GM18861 (cell line): ENCODE measurements around the gene EFNB2.
A peak's percentile ranks its signal among the peaks of the same experiment; 100 is the strongest.

ENCODE experiments used
- ATAC-seq: cut with Tn5 transposase; IDR thresholded peaks from one replicate; pipeline ENCODE4 v1.9.1; 2021; ENCODE audit not compliant: unreplicated experiment

Gene EFNB2

DNA sequence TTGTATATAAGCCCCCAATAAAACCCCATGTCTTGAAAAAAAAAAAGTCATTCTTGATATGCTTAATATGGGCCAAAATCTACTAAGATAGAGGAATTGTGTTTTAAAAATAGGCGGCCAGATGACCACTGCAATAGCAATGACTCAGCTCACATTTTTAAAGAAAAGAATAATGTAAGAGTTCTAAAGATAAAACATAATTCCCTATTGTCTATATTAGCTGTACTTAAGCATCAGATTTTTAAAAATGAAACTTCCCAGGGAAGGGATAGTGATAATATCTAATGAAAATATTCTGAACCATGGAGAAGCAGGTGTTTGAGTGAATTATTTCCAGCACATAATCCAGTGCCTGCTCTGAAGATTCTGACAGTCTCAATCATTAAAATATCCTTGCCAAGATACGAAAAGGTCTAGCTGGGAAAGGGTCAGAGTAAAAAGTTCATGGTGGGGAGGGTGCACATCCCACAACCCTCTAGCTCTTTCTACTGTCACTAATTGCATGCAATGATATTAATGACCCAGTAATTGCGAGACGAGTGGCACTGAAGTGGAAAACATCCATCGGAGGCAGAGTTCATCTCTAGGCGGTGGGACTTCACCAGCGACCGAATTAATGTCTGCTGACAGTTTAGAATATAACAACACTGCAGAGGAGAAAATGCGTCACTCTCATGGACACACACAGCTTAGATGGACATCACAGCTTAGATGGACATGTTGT, 31.6 kb downstream of the EFNB2 start:
- no peak for ATAC-seq

DNA sequence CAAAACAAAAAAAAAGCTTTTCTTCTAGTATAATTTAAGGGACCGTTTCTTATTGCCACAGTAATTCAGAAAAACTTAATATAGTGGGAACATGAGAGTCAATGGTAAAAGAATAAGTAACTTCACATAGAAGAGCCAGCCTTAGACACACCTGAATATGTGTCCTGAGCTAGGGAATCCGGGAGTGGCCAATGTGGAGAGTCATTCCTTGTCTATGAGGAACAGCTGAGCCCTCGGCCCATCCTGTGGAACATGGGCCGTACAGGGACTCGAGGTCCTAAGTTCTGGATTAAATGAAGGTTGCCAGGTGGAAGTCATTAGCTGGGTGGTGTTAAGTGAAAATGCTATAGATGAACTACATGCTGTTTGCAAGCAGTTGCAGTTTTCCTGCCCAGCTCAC, 32.2 kb downstream of the EFNB2 start:
- ATAC-seq = no peak

DNA sequence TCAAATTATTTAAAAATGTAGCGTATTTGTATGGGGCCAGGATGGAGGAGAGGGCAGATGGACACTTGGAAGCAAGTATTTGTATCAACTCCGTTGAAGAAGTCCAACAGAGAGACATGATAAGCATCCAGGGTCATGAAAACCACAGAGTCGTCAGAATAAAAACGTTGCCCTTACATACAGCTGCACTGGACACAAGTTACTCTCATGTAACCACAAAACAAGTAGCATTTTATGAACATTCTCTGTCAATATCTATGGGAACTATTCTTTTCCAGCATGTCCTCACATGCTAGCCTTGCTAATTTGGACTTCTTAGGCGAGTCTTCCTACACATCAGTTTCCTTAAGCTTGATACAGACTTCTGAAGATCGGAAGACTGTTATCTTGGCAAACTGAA, 35.0 kb downstream of the EFNB2 start:
- no peak for ATAC-seq

DNA sequence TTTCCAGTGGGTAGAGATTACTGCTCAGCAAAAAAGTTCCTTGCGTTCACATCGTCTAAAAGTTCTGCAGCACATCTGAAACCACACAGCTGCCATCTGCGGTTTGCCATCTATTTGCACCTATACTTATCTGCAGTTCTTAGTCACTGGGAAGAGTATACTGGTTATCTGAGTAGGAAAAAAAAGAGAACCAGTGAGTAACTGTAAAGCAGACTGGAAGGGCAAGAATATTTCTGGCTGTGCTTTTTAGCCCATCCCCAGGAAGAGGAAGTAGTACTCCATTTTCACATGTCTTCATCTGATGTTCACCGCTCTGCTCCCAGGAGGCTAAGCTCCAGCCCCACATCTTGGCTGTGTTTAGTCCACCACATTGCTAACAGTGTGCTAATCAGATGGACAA, 35.6 kb downstream of the EFNB2 start:
- ATAC-seq = peak; percentile 46

DNA sequence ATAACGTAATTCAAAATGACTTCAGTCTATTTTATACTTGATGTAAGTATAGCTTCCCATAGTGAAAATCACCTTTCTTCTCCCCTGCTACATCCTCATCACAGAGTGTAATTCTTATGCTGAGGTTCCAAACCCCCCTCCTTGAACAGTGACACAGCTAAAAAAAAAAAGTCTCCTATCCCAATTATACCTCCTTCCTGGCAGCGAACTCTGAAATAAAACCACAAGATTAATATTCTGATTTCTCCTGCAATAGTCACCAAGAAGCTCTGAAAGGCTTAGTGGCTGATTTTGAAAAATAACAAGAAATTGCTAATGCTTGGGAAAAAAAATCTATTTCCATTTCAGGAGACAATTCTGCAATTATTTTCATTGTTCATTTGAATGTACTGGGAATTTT, 36.3 kb downstream of the EFNB2 start:
- ATAC-seq = no peak

DNA sequence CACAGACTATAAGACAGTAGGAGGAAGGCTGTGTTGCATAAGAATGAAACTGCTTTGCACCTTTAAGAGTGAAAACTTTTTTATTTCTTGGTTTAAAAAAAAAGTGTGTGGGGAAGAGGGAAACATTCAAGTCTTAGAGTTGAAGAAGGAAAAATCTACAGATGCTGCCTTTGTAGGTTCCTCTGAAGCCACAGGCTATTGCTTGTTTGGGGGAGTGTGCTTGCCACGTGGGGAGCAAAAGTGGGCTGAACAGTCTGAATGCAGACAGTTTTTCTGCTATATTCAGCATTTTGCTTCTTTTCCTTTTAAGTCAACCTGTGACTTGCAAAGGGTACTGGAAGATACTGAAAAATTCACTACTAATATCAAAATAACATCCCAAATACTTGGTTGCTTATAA, 36.9 kb downstream of the EFNB2 start:
- no peak for ATAC-seq

DNA sequence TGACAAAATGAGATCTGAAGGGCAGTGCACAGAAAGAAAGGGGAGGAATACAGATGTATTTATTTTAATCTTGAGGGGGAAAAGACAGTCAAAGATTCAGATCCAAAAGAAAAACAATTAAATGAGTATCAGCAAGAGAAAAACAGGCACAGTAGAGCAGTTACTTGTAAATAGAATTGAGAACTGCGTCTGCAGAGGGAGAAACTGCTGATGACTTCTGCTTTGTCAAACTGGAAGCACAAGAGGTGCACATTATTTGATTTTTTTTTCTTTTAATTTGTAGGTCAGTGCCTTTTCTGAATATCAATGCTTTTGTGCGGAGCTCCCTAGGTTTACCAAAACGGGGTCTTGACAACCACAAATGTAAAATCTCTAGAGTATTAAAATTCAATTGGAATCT, 37.3 kb downstream of the EFNB2 start:
- ATAC-seq = no peak

DNA sequence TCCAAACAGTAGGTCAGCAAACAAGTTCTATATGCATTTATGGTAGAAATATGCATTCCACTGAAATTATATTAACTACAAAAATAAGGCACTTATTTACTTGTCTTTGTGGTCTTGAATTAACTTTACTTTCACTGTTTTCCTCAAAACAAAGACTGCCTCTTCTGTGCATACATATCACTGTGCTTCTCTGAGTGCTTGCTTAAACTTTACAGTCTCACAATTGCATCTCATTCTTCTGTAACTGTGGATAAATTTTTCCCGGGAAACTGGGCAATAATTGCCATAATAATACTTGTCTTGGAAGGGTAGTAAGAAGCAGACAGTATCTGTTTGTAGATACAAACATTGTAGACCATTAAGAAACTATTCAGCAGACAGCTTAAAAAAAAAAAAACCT, 38.4 kb downstream of the EFNB2 start:
- no peak for ATAC-seq

DNA sequence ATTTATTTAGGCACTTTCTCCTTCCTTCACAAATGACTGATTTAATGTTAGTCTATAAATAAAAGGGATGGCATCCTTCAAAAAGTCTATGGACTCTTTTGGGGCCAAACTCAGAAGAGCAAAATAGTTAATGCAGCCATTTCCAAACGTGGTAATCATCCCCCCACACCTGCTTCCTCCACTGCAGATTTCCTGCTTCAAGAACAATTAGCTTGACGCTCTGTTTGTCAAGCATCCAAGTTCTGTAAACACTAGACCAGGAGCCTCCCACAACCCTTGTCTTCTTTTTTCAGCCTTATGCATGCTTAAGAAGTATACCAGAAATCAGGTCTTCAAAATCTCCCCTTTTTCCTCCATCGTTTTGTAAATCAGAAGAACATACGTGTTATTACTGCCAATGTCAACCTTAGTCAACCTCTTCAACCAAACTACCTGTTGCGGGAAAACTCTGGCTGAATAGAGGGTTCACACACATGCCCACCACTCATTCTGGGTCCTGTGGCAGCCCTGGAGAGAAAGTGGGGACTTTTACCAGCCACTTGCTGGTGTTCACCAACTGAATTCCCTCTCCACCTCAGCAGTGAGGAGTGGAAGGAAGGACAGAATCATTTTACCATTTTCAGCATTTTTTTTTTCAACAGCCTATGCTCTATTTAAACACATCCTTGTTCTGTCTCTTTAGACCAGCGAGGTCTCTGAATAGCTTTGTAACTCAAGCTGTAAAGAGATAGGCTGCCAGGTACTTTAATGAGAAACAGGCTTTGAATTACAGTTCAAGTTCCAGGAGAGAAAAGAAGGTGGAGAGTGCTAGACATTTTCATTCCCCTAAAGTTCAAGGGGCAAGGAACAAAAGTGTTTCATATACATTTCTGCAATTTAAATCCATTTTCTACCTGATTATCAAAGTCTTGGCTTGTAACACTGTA, 39.1 kb downstream of the EFNB2 start:
- no peak for ATAC-seq

DNA sequence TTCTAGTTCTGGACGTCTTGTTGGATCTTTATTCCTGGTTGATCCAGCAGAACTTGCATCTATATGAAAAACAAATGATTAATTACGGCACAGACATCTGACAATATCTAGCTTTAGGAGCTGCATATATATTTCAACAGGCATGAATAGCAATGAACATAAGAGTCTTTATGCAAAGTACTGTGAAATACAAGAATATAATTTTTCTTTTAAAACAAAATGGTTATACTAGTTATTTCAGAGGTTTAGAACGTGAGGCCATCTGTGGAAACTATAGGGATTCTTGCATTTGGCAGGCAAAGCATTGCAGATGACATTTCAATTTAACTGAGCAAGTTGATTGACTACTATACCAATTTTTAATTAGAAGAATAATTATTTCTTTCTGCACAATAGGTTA, 40.5 kb downstream of the EFNB2 start:
- ATAC-seq = no peak

DNA sequence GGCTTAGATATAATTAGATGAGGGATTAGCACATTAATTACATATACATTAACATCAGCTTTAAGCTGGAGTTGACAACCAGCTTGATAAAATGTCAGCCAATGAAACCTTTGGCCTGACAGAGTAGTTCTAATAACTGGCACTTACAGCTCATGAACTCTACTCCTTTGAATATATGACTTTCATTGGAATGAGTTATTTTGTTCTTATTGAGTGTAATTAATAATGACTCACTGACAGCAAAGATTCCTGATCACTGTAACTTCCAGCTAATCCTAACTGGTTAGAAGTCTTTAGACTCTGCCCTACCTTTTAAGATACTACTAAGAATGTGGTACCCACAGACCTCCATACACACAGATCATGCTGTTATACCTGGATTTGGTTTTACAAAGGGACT, 41.0 kb downstream of the EFNB2 start:
- no peak for ATAC-seq

DNA sequence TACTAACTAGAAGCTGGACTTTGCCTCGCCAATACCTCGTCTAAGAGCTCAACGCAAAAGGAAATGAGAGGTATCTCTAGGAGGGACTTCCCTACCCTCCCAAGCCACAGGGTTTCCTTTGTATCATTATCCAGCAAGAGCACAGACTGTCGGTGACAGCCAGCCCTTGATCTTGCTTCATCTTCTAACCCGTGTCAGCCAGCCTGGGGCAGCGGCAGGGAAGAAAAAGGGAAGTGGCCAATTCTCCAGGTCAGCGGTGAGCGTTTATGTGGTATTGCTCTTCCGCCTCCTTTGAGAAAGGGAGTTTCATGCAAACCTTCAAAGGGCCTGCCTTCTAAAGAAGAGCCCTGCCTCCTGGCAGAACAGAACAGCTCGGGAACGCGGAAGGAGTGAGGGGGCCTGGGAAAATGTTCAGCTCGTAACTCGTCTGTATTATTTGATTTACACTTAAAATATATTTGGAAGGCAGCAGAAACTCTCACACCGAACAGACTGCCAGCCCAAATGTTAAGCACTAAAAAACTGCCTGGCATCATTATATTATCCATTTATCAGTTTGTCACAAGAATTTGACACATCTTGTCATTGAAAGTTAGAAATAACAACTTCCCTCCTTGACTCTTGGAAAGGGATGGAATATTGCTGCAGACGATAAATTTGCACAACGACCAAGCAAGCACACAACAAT, 41.8 kb downstream of the EFNB2 start:
- ATAC-seq = peak; percentile 87

DNA sequence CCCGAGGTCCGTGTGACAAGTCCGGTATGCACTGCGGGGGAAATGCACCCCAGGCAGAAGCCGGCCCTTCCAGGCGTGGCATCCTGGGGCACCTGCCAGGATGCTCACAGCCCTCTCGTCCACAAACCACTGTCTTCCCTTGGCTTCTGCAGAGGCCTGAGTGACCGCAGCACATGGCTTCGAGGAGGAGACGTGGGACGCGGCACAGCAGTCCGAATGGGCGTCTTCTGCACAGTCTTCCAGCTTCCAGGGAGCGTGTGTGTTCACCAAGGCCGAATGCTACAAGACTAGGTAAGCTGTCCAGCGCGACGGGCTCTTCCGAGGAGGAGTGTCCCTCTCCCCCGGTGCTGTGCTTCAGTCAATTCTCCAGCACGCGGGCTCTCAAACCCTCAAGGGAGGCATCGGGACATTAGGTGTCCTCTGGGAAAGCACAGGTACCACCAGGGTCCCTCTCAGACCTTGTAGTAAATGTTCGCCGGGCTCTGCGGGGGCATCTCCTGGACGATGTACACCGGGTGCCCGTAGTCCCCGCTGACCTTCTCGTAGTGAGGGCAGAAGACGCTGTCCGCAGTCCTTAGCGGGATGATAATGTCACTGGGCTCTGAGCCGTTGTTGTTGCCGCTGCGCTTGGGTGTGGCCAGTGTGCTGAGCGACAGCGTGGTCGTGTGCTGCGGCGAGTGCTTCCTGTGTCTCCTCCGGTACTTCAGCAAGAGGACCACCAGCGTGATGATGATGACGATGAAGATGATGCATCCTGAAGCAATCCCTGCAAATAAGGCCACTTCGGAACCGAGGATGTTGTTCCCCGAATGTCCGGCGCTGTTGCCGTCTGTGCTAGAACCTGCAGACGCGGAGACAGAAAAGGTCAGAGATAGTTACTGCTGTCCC, 42.6 kb downstream of the EFNB2 start:
- ATAC-seq = no peak

DNA sequence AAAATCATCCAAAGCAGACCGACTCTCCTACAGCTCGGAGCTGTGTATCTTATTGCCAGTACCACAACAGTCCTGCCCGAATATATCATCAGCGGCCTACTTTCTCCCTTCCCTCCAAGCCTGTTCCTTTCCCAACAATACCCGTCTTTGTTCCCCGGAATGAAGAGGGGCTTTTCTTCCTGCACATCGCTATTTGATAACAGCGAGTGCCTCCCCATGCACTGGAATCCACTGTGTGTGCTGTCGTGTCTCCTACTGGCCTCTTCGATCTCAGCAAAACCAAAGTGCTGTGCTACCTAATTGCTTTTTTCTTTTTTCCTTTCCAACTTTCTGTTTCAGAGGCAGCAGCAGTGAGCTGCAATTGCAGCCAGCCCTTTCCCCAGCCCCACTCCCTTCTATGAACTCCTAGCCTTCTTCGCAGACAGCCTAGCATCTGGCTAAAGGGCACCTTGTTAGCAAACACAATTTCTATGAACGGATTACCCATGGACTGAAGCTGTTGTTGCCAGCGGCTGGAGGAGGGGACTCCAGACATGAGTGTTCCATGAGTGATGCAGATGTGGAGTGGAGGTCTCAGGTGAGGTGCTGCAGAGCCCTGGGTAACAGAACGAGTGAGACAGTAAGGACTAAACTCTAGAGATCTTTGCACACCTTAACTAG, 43.4 kb downstream of the EFNB2 start:
- no peak for ATAC-seq

DNA sequence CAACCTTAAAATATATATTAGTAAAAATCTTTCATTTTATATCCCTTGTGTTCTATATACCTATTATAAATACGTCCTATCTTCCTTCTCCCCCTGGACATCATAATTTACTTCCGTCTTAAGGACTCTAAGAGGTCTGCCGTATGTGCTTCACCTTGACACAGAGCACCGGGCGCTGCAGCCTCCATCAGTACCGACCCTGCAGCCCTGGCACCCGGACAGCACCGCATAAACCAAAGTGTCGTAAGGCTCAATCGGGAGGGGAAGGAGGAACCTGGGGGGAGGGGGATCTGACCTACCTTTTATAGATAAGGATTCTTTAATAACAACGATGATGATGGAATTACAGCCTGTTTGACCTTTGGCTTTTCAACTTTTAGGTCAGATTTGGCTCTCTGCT, 44.0 kb downstream of the EFNB2 start:
- ATAC-seq = no peak

DNA sequence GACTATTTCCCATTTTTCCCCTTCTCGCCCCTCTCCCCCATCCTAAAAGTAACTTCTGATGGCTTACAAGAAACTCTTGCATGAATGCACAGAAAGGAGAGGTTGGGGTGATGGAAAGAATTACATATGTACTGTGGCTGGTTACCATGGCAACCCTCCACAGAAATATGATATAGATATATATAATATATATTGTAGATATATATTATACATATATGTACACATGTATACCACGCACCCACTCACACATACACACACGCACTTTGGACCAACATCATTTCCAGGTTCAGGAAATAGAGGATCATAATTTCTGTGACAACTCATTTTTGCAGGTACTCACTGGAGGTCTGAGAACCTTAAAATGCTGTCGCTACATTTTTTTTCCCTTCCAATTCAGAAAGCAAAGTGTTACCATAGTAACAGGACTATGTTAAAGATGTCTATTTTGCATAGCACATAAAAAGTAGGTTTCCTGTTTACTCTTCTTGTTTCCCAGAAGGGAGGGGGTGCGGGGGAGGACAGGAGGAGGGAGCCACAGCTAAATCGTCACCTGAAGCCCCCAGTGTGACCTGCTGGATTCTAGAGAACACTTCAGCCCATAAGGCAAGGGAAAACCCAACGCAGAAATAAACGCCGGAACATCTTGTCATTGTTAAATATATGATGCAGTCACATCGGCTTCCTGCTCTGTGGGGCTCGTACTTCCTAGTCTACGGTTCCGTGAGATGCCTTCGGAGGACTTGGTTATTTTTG, 44.7 kb downstream of the EFNB2 start:
- no peak for ATAC-seq

DNA sequence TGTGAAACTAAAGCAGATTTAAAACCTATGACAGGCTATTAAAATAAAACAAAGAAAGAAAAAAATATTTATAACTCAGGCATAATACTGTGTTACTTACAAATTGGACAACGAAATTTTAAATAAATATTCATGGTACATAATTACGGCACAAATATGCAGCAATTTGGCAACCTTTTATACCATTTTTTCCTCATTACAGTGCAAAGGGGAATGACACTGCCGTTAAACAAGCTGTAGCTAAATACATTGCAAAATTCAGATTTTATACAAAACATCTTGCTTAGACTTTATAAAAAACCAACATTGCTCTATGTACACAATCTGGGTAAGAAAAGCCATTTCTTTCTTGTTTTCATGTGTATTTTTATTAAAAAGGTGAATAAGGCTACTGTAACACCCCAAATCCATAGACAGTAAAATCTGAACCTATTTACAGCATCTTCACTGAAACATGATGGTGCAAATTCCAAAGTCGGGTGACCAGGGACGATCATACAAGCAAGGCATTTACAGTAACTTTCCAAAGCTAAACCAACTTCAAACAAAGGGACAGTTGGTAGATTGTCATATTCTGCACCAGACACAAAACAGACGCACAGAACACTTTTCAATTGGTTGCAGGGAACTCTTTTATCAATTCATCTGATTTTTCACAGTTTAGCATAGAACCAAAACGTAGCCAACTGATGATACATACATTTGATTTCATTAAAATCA, 45.5 kb downstream of the EFNB2 start:
- no peak for ATAC-seq

DNA sequence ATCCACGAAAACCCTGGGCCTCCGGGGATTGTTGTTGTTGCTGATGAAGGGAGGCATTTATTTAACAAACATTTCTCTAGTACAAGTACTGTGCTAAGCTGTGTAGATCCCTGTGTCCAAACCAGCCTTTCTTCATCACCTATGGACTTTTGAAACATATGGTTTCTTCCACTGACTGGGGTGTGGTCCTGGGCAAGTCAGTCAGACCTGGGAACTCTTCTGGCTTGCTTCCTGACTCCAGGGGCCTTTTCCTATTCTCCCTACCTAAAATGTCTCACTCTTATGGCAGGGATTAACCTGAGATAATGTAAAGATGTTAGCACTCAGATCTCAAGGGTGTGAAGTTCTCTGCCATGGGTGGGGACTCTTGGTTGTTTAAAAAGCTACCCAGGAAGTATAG, 46.8 kb downstream of the EFNB2 start:
- no peak for ATAC-seq

DNA sequence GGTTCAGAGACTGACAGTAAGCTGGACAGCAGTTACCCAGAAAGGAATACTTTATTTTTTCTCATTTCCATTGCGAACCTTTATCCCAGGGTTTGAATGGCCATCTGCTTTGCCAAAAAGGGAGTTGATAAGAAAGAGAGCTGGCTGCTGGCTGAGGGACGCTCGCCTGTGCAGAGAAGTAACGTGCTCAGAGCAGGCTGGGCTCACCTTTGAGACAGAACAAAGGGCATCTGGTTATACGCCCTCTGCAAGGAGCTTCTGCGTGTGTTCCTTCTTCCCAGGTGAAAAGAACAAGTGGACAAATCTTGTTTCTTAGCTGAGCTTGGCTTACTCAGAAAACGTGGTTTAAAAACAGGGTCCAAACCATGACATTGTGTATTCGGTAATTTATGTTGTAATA, 47.4 kb downstream of the EFNB2 start:
- ATAC-seq = no peak
